Measurements from ENCODE around the gene PPP2R2D.

GRCh38 chr10:131931981-131932380, 31.2 kb downstream of the PPP2R2D start:
- TF ChIP-seq CTCF (conservative IDR thresholded peaks at IDR 0.05 in 1 of 2, IDR thresholded peaks at IDR 0.05 in 1 of 2; ENCODE audit: extremely low read depth in 1 of 2, insufficient read depth in 1 of 2, low read depth in 1 of 2, low read length in 2 of 2) (no peak), EZH2 (IDR thresholded peaks at IDR 0.05; ENCODE audit: borderline replicate concordance, low read length) (no peak)
